Adrenal gland (tissue), 12 donors: ENCODE results near the gene ANO6. TPM values are rescaled to one million over a fixed set of nuclear protein-coding genes. Genes with fewer than 3 reads are reported as not detected.

ENCODE experiments used
- DNase-seq, 7 donors: peaks; one replicate each; pipeline ENCODE4 v3.0.0-alpha.2; 2019 to 2020
- H3K27ac ChIP-seq, 5 donors: fragments of 200-600 bp; sonication (generic) in 4 of 5; 1 replicate in 3 of 5; 2 replicates in 2 of 5; pipeline versions ENCODE4 v1.5.1 to v1.8.0; 2016 to 2020; ENCODE audit warnings: mild to moderate bottlenecking in 1 of 5
- H3K27me3 ChIP-seq: fragments of 200-600 bp; 2 replicates; pipeline ENCODE4 v1.8.0; 2021
- H3K36me3 ChIP-seq, 2 donors: fragments of 200-600 bp; replicated peaks in 1 of 2; 1 replicate in 1 of 2; 2 replicates in 1 of 2; pipeline versions ENCODE4 v1.5.1 to v1.8.0; 2018 to 2022
- H3K4me1 ChIP-seq, 2 donors: fragments of 200-600 bp; replicated peaks in 1 of 2; 1 replicate in 1 of 2; 2 replicates in 1 of 2; pipeline versions ENCODE4 v1.5.1 to v1.8.0; 2018 to 2021
- H3K4me3 ChIP-seq, 4 donors: fragments of 200-600 bp; sonication (generic) in 3 of 4; one replicate each; pipeline ENCODE4 v1.5.1; 2016 to 2018
- H3K9me3 ChIP-seq, 3 donors: fragments of 200-600 bp; sonication (generic) in 1 of 3; replicated peaks in 1 of 3; 1 replicate in 2 of 3; 2 replicates in 1 of 3; pipeline versions ENCODE4 v1.5.1 to v1.8.0; 2016 to 2021
- POLR2A ChIP-seq, 2 donors: fragments of 450-650 bp; IDR thresholded peaks; one replicate each; pipeline ENCODE4 v1.6.1; 2017; ENCODE audit warnings: antibody characterized with exemption in 2 of 2, mild to moderate bottlenecking in 2 of 2, moderate library complexity in 1 of 2
- WGBS, 4 donors: extraction: QIAGEN DNeasy Blood & Tissue Kit in 2 of 4; methylation state at CpG; one replicate each; pipeline versions ENCODE4 v1.1.5 to v1.1.7; 2013 to 2017; 5-methylcytosine and 5-hydroxymethylcytosine counted together
- intact Hi-C, 2 donors: fragments of 100-400 bp; cut with DNase I; formaldehyde crosslinking; loops; one replicate each; pipeline versions ENCODE4 v1.14.1 to v1.15.0; 2022 to 2023
- polyA plus RNA-seq, 3 donors: library from polyadenylated mRNA; stranded (reverse); fragments of 200-250 nt in 2 of 3; fragments of 350-450 nt in 1 of 3; fragmentation: Illumina TruSeq in 1 of 3; extraction: RNeasy Lipid Tissue Mini Kit (QIAGEN cat#74804) in 1 of 3; gene quantifications; one replicate each; pipeline ENCODE4 v1.2.3, GENCODE V29; 2013 to 2014
- total RNA-seq, 9 donors: library from RNA; depleted of rRNA in 4 of 9; stranded (reverse); fragments of >200 nt in 4 of 9; fragments of 120-200 nt in 1 of 9; fragmentation: NEBNext Ultra II Directional in 1 of 9; extraction: Animal tissue kit (Norgen Biotek cat#: 25700) in 1 of 9; gene quantifications; one replicate each; pipeline versions ENCODE4 v1.1.0 to v1.2.4, GENCODE V29; 2013 to 2023
- TF ChIP-seq, protein P1 (sequence below), 6 experiments: fragments of 450-650 bp in 4 of 6; fragments of 200-600 bp in 2 of 6; sonication (generic) in 1 of 6; IDR thresholded peaks; 1 replicate in 5 of 6; 2 replicates in 1 of 6; pipeline versions ENCODE4 v1.5.1 to v1.8.0; 2016 to 2021; ENCODE audit warnings: antibody characterized with exemption in 6 of 6, mild to moderate bottlenecking in 2 of 6, moderate library complexity in 1 of 6
- donor health status: healthy with polysubstance abuse.
- donor health status: Bipolar disorder and iron deficiency.
- donor health status: DM: yes; HTN: yes; CAD: no.
- donor health status: DM: no; HTN: no; CAD: no.
- donor health status: DM: no; HTN: no; CAD: no.
- donor health status: DM: yes; HTN: yes; CAD: no.

The ANO6 gene
- total and polyA plus RNA-seq, 12 donors: 7.5 to 92.3 (median 54.4) TPM

- Histone ChIP-seq H3K9me3 (no peaks in the 10 kb centered on the region), H3K36me3 (no peaks in the 10 kb centered on the region), H3K4me3 (no peak overlapping the region), H3K4me1 (peaks cover 0 to 18% of the 10 kb centered on the region in 2 donors), H3K27me3 (no peaks in the 10 kb centered on the region), H3K27ac (no peak overlapping the region)
- no peak for DNase-seq
- TF ChIP-seq, protein P1, sequence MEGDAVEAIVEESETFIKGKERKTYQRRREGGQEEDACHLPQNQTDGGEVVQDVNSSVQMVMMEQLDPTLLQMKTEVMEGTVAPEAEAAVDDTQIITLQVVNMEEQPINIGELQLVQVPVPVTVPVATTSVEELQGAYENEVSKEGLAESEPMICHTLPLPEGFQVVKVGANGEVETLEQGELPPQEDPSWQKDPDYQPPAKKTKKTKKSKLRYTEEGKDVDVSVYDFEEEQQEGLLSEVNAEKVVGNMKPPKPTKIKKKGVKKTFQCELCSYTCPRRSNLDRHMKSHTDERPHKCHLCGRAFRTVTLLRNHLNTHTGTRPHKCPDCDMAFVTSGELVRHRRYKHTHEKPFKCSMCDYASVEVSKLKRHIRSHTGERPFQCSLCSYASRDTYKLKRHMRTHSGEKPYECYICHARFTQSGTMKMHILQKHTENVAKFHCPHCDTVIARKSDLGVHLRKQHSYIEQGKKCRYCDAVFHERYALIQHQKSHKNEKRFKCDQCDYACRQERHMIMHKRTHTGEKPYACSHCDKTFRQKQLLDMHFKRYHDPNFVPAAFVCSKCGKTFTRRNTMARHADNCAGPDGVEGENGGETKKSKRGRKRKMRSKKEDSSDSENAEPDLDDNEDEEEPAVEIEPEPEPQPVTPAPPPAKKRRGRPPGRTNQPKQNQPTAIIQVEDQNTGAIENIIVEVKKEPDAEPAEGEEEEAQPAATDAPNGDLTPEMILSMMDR (IDR thresholded peaks at IDR 0.05): no peak
- TF ChIP-seq POLR2A (IDR thresholded peaks at IDR 0.05): no peak
- intact Hi-C loops: no loop called here
- WGBS, 4 donors: 90 to 96% (median 93%) methylated on average over 2 of the region's 2 CpGs
Measured at GRCh38 chr12:45327823-45328383, 112.0 kb downstream of the ANO6 start.

- no peaks in the 10 kb centered on the region for H3K9me3 ChIP-seq
- H3K36me3 ChIP-seq: no peaks in the 10 kb centered on the region
- H3K27me3 ChIP-seq: no peaks in the 10 kb centered on the region
- H3K4me1 ChIP-seq: peaks cover 0 to 18% of the 10 kb centered on the region in 2 donors
- TF ChIP-seq, protein P1 (IDR thresholded peaks at IDR 0.05): no peak
- no peak for TF ChIP-seq POLR2A (IDR thresholded peaks at IDR 0.05)
- H3K4me3 ChIP-seq: no peak overlapping the region
- 79 to 96% (median 89%) methylated on average over 1 of the region's 1 CpG for WGBS, 4 donors
- peak in 1 of 7 donors; percentile 22 for DNase-seq
- H3K27ac ChIP-seq: no peak overlapping the region
- intact Hi-C loops: no loop called here
Measured at GRCh38 chr12:45329238-45329637, 113.3 kb downstream of the ANO6 start.

DNA sequence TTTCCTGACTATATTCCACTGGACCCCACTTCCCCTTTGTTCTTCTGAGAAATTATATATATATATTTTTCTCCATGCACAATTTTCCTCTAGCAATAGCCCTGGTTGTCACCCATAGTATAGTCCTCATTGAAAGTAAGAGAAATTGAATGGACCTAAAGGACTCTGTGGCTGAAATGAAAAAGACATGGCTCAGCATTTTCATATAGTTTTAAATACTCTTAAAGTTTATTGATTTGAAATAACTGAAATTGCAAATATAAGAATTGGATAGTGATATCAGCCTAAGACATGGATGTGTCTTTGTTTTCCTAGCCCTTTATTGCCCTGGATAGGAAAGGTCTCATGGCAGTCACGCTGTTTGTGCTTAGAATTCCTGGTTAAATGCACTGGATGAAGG lies 113.8 kb downstream of the ANO6 start:
- H3K4me3 ChIP-seq: no peak overlapping the region
- intact Hi-C loops: no loop called here
- H3K27ac ChIP-seq: no peak overlapping the region
- no peaks in the 10 kb centered on the region for H3K27me3 ChIP-seq
- peaks cover 0 to 18% of the 10 kb centered on the region in 2 donors for H3K4me1 ChIP-seq
- H3K9me3 ChIP-seq: no peaks in the 10 kb centered on the region
- TF ChIP-seq POLR2A (IDR thresholded peaks at IDR 0.05): no peak
- TF ChIP-seq, protein P1 (IDR thresholded peaks at IDR 0.05): no peak
- 85 to 100% (median 95%) methylated on average over 1 of the region's 1 CpG for WGBS, 4 donors
- H3K36me3 ChIP-seq: no peaks in the 10 kb centered on the region
- no peak for DNase-seq

DNA sequence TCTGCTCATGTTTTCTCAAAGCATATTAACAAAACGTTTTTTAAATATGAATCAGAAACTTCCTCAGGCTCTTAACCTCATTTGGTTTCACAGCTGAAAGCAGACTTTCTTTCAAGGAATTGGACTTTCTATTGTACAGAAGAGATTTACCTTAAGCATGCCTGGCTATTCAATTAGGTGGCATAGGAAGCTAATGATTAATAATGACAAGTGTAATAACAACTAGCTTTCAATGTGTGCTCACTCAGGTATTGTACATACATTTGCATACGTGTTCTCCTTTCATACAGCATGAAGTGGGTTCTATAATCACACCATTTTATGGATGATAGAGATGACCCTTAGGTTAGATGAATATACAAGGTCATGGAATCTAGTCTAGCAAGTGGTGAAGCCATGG lies 115.7 kb downstream of the ANO6 start:
- no peak for TF ChIP-seq POLR2A (IDR thresholded peaks at IDR 0.05)
- TF ChIP-seq, protein P1 (IDR thresholded peaks at IDR 0.05): no peak
- WGBS, 4 donors: 51 to 67% (median 58%) methylated on average over 2 of the region's 2 CpGs
- H3K27me3 ChIP-seq: no peaks in the 10 kb centered on the region
- no peaks in the 10 kb centered on the region for H3K9me3 ChIP-seq
- H3K36me3 ChIP-seq: no peaks in the 10 kb centered on the region
- intact Hi-C loops: no loop called here
- no peak overlapping the region for H3K27ac ChIP-seq
- no peak overlapping the region for H3K4me3 ChIP-seq
- DNase-seq: no peak
- peaks cover 0 to 18% of the 10 kb centered on the region in 2 donors for H3K4me1 ChIP-seq
